Measurements from ENCODE around the gene ATXN1. TPM values are rescaled to one million over a fixed set of nuclear protein-coding genes. Genes with fewer than 3 reads are reported as not detected.

ATXN1 gene
- total RNA-seq, 4 donors from 2014 or later, result 21.0 to 102 (median 51.1) TPM

GRCh38 chr6:16713597-16713996 is 47.7 kb downstream of the ATXN1 start:
- Histone ChIP-seq H3K4me1 (peaks cover 0 to 3% of the 10 kb centered on the region in 2 donors), H3K27me3 (no peaks in the 10 kb centered on the region), H3K4me3 (no peak overlapping the region), H3K9me3 (no peaks in the 10 kb centered on the region), H3K27ac (peak overlapping the region; percentile 83 to 91), H3K36me3 (no peaks in the 10 kb centered on the region)
- DNase-seq, result no peak
- intact Hi-C loops (cut with DNase I; ENCODE audit: low total_unique reads), result loop anchor here (5.0 kb wide), 1 partner anchor 44 kb away; no protein-coding TSS in a partner anchor
- TF ChIP-seq POLR2A (IDR thresholded peaks at IDR 0.05), result no peak
- TF ChIP-seq, protein P1, sequence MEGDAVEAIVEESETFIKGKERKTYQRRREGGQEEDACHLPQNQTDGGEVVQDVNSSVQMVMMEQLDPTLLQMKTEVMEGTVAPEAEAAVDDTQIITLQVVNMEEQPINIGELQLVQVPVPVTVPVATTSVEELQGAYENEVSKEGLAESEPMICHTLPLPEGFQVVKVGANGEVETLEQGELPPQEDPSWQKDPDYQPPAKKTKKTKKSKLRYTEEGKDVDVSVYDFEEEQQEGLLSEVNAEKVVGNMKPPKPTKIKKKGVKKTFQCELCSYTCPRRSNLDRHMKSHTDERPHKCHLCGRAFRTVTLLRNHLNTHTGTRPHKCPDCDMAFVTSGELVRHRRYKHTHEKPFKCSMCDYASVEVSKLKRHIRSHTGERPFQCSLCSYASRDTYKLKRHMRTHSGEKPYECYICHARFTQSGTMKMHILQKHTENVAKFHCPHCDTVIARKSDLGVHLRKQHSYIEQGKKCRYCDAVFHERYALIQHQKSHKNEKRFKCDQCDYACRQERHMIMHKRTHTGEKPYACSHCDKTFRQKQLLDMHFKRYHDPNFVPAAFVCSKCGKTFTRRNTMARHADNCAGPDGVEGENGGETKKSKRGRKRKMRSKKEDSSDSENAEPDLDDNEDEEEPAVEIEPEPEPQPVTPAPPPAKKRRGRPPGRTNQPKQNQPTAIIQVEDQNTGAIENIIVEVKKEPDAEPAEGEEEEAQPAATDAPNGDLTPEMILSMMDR (IDR thresholded peaks at IDR 0.05), result no peak

DNA sequence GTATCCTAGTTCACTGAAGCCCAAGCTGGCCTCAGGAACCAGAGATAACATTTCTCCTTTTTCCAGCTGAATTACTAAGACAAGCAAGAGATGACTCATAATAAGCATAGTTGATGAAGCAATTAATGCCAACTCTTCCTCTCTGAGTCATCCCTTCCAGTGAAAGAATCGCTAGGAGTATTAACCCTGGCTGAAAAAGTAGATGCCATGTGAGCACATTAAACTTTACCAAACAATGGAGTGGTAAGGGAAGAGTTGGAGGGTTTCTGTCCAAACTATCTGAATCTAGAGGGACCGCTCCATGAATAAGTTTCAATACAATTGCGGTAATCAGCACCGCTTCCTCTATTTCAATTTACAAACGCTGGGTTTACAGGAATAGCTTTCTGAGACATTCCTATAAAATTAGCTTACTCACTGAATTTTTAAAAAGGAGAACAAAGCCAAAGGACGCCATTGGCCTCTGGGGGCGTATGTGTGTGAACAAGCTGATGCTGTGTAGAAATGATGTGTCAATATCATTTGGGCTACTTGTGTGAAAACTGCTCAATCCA is 48.3 kb downstream of the ATXN1 start:
- peak overlapping the region; percentile 7 to 9 for H3K4me3 ChIP-seq
- H3K4me1 ChIP-seq, result peaks cover 0 to 3% of the 10 kb centered on the region in 2 donors
- TF ChIP-seq, protein P1 (IDR thresholded peaks at IDR 0.05), result peak in 1 of 4 experiments; percentile 19
- TF ChIP-seq POLR2A (IDR thresholded peaks at IDR 0.05), result no peak
- no peaks in the 10 kb centered on the region for H3K36me3 ChIP-seq
- peak; percentile 39 to 56 for DNase-seq
- peak overlapping the region; percentile 83 to 91 for H3K27ac ChIP-seq
- H3K27me3 ChIP-seq, result no peaks in the 10 kb centered on the region
- H3K9me3 ChIP-seq, result no peaks in the 10 kb centered on the region
- intact Hi-C loops (cut with DNase I; ENCODE audit: low total_unique reads), result loop anchor here (5.0 kb wide), 1 partner anchor 44 kb away; no protein-coding TSS in a partner anchor

- no peaks in the 10 kb centered on the region for H3K27me3 ChIP-seq
- intact Hi-C loops (cut with DNase I; ENCODE audit: low total_unique reads), result loop anchor here (5.0 kb wide), 1 partner anchor 45 kb away; no protein-coding TSS in a partner anchor
- no peaks in the 10 kb centered on the region for H3K36me3 ChIP-seq
- peaks cover 0 to 3% of the 10 kb centered on the region in 2 donors for H3K4me1 ChIP-seq
- H3K27ac ChIP-seq, result peak overlapping the region; percentile 83 to 91
- TF ChIP-seq, protein P1 (IDR thresholded peaks at IDR 0.05), result no peak
- TF ChIP-seq POLR2A (IDR thresholded peaks at IDR 0.05), result no peak
- peak overlapping the region; percentile 7 to 9 for H3K4me3 ChIP-seq
- no peaks in the 10 kb centered on the region for H3K9me3 ChIP-seq
- no peak for DNase-seq
These were observed 48.9 kb downstream of the ATXN1 start for GRCh38 chr6:16712255-16712930.

- Histone ChIP-seq H3K9me3 (no peaks in the 10 kb centered on the region), H3K4me3 (no peak overlapping the region), H3K4me1 (peaks cover 0 to 3% of the 10 kb centered on the region in 2 donors), H3K27me3 (no peaks in the 10 kb centered on the region), H3K27ac (peak overlapping the region; percentile 83 to 91), H3K36me3 (no peaks in the 10 kb centered on the region)
- no peak for DNase-seq
- TF ChIP-seq, protein P1 (IDR thresholded peaks at IDR 0.05), result no peak
- no peak for TF ChIP-seq POLR2A (IDR thresholded peaks at IDR 0.05)
- intact Hi-C loops (cut with DNase I; ENCODE audit: low total_unique reads), result loop anchor here (5.0 kb wide), 1 partner anchor 46 kb away; no protein-coding TSS in a partner anchor
These were observed 49.6 kb downstream of the ATXN1 start for GRCh38 chr6:16711546-16712254.
